Stimulated activated CD8-positive, alpha-beta memory T cell treated with anti-CD3 and anti-CD28 coated beads, Interleukin-7, amount 100 ng/mL, for 4 hours (primary cell): ENCODE results near the gene MATN3.

Experiments used
- DNase-seq, 2 donors: peaks; one replicate each; pipeline ENCODE4 v3.0.0-alpha.2; 2020; ENCODE audit warnings: low read depth in 2 of 2

Gene MATN3

GRCh38 chr2:20001361-20001863, 11.1 kb downstream of the MATN3 start:
- DNase-seq = no peak

- DNase-seq = no peak
These were observed 18.7 kb downstream of the MATN3 start for GRCh38 chr2:19993731-19994130.

- DNase-seq = no peak
These were observed 20.6 kb downstream of the MATN3 start for GRCh38 chr2:19991895-19992294.

GRCh38 chr2:19990416-19990728, 22.1 kb downstream of the MATN3 start:
- DNase-seq = no peak

GRCh38 chr2:19989667-19990415, 22.6 kb downstream of the MATN3 start, which contains the start of gene WDR35:
TSS of gene WDR35 (minus strand) at chr2:19990105. CDS start at chr2:19990015, 90 bp downstream.
- DNase-seq = peak; percentile 76 to 88

- no peak for DNase-seq
These were observed 23.2 kb downstream of the MATN3 start for GRCh38 chr2:19989342-19989666.

- no peak for DNase-seq
These were observed 23.9 kb downstream of the MATN3 start for GRCh38 chr2:19988600-19988999.

GRCh38 chr2:19987936-19988335, 24.5 kb downstream of the MATN3 start:
- DNase-seq = no peak

- DNase-seq = no peak
These were observed 30.2 kb downstream of the MATN3 start for GRCh38 chr2:19982268-19982667.

- no peak for DNase-seq
These were observed 32.5 kb downstream of the MATN3 start for GRCh38 chr2:19979932-19980331.

- DNase-seq = no peak
These were observed 39.0 kb downstream of the MATN3 start for GRCh38 chr2:19973466-19973865.

- DNase-seq = no peak
These were observed 40.8 kb downstream of the MATN3 start for GRCh38 chr2:19971691-19972090.

GRCh38 chr2:19963386-19963785, 49.1 kb downstream of the MATN3 start:
- no peak for DNase-seq

GRCh38 chr2:19955544-19956422, 56.7 kb downstream of the MATN3 start:
- DNase-seq = peak; percentile 17 to 20

- no peak for DNase-seq
These were observed 63.4 kb downstream of the MATN3 start for GRCh38 chr2:19949071-19949470.

- no peak for DNase-seq
These were observed 65.1 kb downstream of the MATN3 start for GRCh38 chr2:19947184-19947940.

- no peak for DNase-seq
These were observed 68.1 kb downstream of the MATN3 start for GRCh38 chr2:19944205-19944845.

GRCh38 chr2:19943189-19943588, 69.3 kb downstream of the MATN3 start:
- DNase-seq = no peak

GRCh38 chr2:19942199-19942598, 70.3 kb downstream of the MATN3 start:
- DNase-seq = no peak
